Mucosa of stomach (tissue), 1 donor: ENCODE data around the gene ZNF576.
"Not testable (repeated sequence)": the region's sequence is repeated elsewhere in the genome, so short reads cannot be mapped to it uniquely, and the experiment has no call there.

Experiments
- H3K27me3 ChIP-seq: one replicate; pipeline ENCODE4 v1.7.0; 2013; ENCODE audit warnings: mild to moderate bottlenecking, low read length; ENCODE audit not compliant: control insufficient read depth, insufficient read depth
- H3K36me3 ChIP-seq: one replicate; pipeline ENCODE4 v1.7.0; 2013; ENCODE audit warnings: low read length; ENCODE audit not compliant: control insufficient read depth, insufficient read depth
- H3K4me1 ChIP-seq: one replicate; pipeline ENCODE4 v1.7.0; 2013; ENCODE audit warnings: mild to moderate bottlenecking, low read length; ENCODE audit not compliant: control insufficient read depth, insufficient read depth
- H3K4me3 ChIP-seq: one replicate; pipeline ENCODE4 v1.7.0; 2013; ENCODE audit warnings: low read length
- H3K9ac ChIP-seq: one replicate; pipeline ENCODE4 v1.7.0; 2013; ENCODE audit warnings: mild to moderate bottlenecking, low read length, moderate library complexity
- H3K9me3 ChIP-seq: one replicate; pipeline ENCODE4 v1.7.0; 2013; ENCODE audit warnings: mild to moderate bottlenecking, low read length, moderate library complexity; ENCODE audit not compliant: control insufficient read depth
- donor health status: Pancreatic carcinoma.

ZNF576 gene, protein sequence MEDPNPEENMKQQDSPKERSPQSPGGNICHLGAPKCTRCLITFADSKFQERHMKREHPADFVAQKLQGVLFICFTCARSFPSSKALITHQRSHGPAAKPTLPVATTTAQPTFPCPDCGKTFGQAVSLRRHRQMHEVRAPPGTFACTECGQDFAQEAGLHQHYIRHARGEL

GRCh38 chr19:43595999-43596841 lies at the start of gene ZNF576, which contains the start of gene IRGQ:
ZNF576 (plus strand) TSS chr19:43596595; CDS start chr19:43597109, 514 bp downstream.
IRGQ (minus strand) TSS chr19:43596134; CDS start chr19:43595338, 796 bp downstream.
- H3K4me3 ChIP-seq, result peak within 1 kb of the TSS; percentile 72
- peaks cover 22% of the 10 kb centered on the region for H3K4me1 ChIP-seq
- H3K36me3 ChIP-seq, result no peaks in the 10 kb centered on the region
- no peaks in the 10 kb centered on the region for H3K9me3 ChIP-seq
- H3K9ac ChIP-seq, result peak within 1 kb of the TSS; percentile 89
- no peaks in the 10 kb centered on the region for H3K27me3 ChIP-seq

- not testable (repeated sequence) for H3K9me3 ChIP-seq, H3K36me3 ChIP-seq, H3K4me1 ChIP-seq, H3K9ac ChIP-seq, H3K4me3 ChIP-seq, H3K27me3 ChIP-seq
Observed at GRCh38 chr19:43547926-43548325, 48.5 kb upstream of the ZNF576 start.

GRCh38 chr19:43548706-43549105 lies 47.7 kb upstream of the ZNF576 start:
- no peaks in the 10 kb centered on the region for H3K9me3 ChIP-seq
- H3K9ac ChIP-seq, result no peak overlapping the region
- H3K27me3 ChIP-seq, result no peaks in the 10 kb centered on the region
- H3K36me3 ChIP-seq, result peaks cover 7% of the 10 kb centered on the region
- no peak overlapping the region for H3K4me3 ChIP-seq
- H3K4me1 ChIP-seq, result no peaks in the 10 kb centered on the region

DNA sequence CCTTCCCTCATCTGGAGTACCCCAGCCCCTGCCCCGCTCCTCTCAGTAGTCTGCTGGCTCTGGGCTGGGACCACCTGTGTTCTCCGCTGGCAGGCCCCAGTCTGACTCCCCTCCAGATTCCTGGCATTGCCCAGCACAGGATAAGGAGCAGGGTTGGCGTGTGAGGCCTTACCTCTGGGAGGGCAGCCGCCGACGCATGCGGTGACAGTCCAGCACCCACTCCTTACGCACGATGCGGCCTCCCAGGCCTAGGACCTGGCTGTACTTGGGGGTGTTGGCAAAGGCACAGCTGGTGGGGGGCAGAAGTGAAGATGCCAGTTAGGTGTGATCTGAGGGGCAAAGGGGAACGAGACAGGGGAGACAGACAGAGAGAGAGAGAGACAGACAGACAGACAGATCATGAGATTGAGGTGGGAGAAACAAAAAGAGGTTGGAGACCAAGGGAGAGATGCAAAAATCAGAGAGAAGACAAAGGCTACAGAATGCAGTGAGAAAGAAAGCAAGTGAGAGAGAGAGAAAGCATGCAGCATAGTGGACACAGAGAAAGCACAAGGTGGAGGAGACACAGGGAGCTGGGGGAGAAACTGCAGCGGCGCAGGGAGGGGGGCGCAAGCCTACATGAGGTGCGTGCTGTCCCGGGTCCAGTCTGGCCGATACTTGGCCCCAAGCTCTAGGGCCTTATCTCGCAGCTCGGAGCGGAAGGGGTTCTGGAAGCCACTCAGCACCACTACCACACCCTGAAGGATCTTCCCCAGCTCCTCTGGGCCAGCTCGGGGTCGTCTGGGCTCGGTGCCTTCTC lies 44.8 kb upstream of the ZNF576 start:
- Histone ChIP-seq H3K9me3 (no peaks in the 10 kb centered on the region), H3K4me3 (no peak overlapping the region), H3K9ac (no peak overlapping the region), H3K36me3 (peaks cover 14% of the 10 kb centered on the region), H3K4me1 (no peaks in the 10 kb centered on the region), H3K27me3 (no peaks in the 10 kb centered on the region)

DNA sequence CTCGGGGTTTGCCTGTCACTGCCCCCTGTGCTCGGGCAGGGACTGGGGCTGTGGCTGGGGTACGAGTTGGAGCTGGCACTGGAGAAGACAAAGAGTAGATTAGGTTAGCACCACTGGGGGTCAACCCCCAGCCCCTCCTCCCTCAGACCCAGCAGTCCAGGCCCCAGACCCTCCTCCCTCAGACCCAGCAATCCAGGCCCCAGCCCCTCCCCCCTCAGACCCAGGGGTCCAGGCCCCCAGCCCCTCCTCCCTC lies 44.3 kb upstream of the ZNF576 start:
- Histone ChIP-seq H3K4me3 (no peak overlapping the region), H3K36me3 (peaks cover 14% of the 10 kb centered on the region), H3K4me1 (no peaks in the 10 kb centered on the region), H3K9ac (no peak overlapping the region), H3K9me3 (no peaks in the 10 kb centered on the region), H3K27me3 (no peaks in the 10 kb centered on the region)

DNA sequence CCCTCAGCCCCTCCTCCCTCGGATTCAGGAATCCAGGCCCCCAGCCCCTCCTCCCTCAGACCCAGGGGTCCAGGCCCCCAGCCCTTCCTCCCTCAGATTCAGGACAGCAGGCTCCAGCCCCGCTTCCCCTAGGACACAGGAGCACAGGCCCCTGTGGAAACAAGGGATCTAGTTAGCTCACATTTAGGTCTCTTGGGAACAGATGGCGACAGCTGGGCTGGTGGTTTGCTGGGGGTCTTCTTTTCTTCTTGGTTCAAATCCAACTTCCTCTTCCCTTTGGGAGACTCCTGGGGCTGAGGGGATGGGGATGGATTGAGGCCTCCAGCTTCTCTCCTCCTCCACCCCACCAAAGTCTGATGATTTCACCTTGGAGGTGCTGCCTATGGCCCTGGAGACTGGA lies 43.8 kb upstream of the ZNF576 start:
- peaks cover 14% of the 10 kb centered on the region for H3K36me3 ChIP-seq
- no peaks in the 10 kb centered on the region for H3K27me3 ChIP-seq
- no peak overlapping the region for H3K4me3 ChIP-seq
- H3K9me3 ChIP-seq, result no peaks in the 10 kb centered on the region
- no peaks in the 10 kb centered on the region for H3K4me1 ChIP-seq
- no peak overlapping the region for H3K9ac ChIP-seq

DNA sequence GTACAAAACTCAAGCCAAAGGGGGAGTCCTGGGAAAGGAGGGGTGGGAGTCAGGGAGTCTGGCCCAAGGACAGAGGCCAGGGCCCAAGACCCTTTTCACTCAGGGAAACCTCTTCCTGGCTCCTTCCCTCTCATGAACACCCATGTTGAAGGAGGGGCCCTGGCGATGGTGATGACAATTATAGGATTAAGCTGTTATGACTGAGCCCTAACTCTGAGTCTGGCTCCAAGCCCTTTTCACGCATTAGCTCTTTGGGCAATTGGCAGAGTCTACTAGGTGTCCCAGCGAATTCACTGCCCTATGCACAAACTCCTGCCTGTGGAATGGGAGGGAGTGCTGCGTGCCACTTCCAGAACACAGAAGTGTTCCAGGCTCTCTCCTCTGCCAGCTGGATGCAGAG lies 42.7 kb upstream of the ZNF576 start:
- peaks cover 14% of the 10 kb centered on the region for H3K36me3 ChIP-seq

DNA sequence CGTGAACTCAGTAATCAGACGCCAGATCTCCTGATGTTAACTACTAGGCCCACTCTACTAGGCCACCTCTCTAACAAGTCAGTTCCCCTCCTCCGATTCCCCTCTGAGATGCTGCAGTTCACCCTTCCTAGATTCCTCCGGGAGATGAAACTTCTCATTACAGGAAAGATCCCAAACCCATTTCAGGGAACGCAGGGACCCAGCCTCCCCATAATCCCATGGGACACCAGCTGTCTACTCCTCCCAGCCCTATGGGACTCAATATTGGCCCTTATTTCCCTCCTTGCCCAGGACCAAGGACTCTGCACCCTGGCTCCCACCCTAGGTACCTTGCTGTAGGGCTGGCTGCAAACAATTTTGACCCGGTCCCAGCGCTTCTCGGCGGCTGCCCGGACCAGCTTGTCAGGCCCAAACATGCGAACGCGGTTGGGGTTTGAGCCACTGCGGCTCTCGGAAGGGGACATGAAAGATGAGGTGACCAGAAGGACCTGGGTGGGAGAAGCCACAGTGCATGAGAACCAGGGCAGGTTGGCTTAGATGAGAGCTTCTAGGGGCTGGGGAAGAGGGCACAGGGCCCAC lies 42.0 kb upstream of the ZNF576 start:
- Histone ChIP-seq H3K27me3 (no peaks in the 10 kb centered on the region), H3K4me3 (no peak overlapping the region), H3K36me3 (peaks cover 14% of the 10 kb centered on the region), H3K9ac (no peak overlapping the region), H3K4me1 (no peaks in the 10 kb centered on the region), H3K9me3 (no peaks in the 10 kb centered on the region)

More for the DNA sequence above, 42.7 kb upstream of the ZNF576 start:
- Histone ChIP-seq H3K9me3 (no peaks in the 10 kb centered on the region), H3K4me3 (no peak overlapping the region), H3K9ac (no peak overlapping the region), H3K4me1 (no peaks in the 10 kb centered on the region), H3K27me3 (no peaks in the 10 kb centered on the region)

DNA sequence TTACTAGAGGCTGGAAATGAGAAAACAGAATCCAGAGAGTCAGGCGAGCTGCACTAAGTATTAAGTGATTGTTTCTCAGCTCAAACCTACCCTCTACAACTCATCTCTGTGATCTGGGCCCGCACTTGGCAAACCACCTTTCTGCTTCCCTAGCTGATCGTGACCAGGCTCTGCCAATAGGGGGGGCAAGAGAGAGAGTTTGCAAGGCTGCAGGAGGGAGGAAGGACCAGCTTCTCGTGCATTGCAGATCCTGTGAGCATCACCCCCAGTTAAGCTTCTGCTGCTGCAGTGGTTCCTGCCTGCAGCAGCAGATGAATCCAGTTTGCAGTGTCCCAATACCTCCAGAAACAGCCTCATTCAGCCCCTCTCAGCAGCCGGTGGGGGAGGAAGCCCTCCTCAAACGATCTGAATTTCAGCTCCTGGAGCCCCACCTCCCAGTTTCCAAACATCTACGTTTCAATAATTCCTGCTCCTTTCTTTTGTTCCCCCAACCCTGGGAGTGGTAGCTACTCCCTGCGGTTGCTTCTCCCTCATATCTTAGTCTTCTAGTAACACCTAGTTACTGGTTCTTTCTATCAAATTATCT lies 41.1 kb upstream of the ZNF576 start:
- peaks cover 14% of the 10 kb centered on the region for H3K36me3 ChIP-seq
- no peak overlapping the region for H3K4me3 ChIP-seq
- no peak overlapping the region for H3K9ac ChIP-seq

GRCh38 chr19:43560687-43561086 lies 35.7 kb upstream of the ZNF576 start:
- H3K27me3 ChIP-seq, result no peaks in the 10 kb centered on the region
- no peaks in the 10 kb centered on the region for H3K4me1 ChIP-seq
- no peak overlapping the region for H3K4me3 ChIP-seq
- no peaks in the 10 kb centered on the region for H3K9me3 ChIP-seq
- no peak overlapping the region for H3K9ac ChIP-seq
- peaks cover 8% of the 10 kb centered on the region for H3K36me3 ChIP-seq

More for the DNA sequence above, 41.1 kb upstream of the ZNF576 start:
- Histone ChIP-seq H3K27me3 (no peaks in the 10 kb centered on the region), H3K4me1 (no peaks in the 10 kb centered on the region), H3K9me3 (no peaks in the 10 kb centered on the region)

GRCh38 chr19:43561139-43561970 lies 35.0 kb upstream of the ZNF576 start:
- H3K4me1 ChIP-seq, result no peaks in the 10 kb centered on the region
- H3K36me3 ChIP-seq, result peaks cover 8% of the 10 kb centered on the region
- no peak overlapping the region for H3K4me3 ChIP-seq
- no peak overlapping the region for H3K9ac ChIP-seq
- no peaks in the 10 kb centered on the region for H3K9me3 ChIP-seq
- H3K27me3 ChIP-seq, result no peaks in the 10 kb centered on the region
